ENCODE results near the gene GDNF. TPM values are rescaled to one million over a fixed set of nuclear protein-coding genes. Genes with fewer than 3 reads are reported as not detected.

The GDNF gene
- total RNA-seq, 1 experiment from 2014 or later: 0.85 TPM

DNA sequence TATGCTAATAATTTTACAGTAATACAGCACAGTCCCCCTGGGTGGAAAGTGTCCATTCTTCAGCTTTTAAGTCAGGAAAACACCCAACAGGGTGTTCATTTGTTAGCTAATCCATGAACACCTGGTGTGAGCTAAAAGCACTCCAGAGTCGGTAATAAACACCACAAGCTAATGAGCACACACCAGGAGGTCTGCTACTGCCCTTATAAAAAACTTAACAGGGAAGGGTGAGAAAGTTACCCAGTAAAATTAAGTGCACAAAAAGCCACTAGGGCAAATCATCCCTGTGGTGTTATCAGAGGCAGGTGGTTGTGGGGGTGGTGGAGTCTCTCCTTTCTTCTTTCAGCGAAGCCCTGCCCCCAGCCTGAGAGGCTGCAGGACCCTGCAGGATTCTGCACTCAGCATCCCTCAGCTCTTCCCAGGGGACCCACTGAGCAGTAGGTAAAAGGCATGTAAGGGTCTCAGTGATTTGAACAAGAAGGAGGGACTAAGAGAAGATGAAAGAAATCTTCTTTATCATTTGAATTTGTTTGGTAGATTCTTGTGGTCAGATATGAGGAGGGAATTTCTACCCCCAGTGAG lies 14.4 kb downstream of the GDNF start:
- TF ChIP-seq, protein P1, sequence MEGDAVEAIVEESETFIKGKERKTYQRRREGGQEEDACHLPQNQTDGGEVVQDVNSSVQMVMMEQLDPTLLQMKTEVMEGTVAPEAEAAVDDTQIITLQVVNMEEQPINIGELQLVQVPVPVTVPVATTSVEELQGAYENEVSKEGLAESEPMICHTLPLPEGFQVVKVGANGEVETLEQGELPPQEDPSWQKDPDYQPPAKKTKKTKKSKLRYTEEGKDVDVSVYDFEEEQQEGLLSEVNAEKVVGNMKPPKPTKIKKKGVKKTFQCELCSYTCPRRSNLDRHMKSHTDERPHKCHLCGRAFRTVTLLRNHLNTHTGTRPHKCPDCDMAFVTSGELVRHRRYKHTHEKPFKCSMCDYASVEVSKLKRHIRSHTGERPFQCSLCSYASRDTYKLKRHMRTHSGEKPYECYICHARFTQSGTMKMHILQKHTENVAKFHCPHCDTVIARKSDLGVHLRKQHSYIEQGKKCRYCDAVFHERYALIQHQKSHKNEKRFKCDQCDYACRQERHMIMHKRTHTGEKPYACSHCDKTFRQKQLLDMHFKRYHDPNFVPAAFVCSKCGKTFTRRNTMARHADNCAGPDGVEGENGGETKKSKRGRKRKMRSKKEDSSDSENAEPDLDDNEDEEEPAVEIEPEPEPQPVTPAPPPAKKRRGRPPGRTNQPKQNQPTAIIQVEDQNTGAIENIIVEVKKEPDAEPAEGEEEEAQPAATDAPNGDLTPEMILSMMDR (conservative IDR thresholded peaks at IDR 0.05): no peak
- TF ChIP-seq EZH2 (IDR thresholded peaks at IDR 0.05; ENCODE audit: low read depth): no peak
- ChIA-PET POLR2A (ENCODE audit: unreplicated experiment) (interaction anchor here (0.6 kb wide), 1 partner anchor 36 kb away, joined by 3 read pairs; no protein-coding TSS in a partner anchor), CTCF (interaction anchor here (0.7 kb wide), 1 partner anchor 398 kb away, joined by 3 read pairs; no protein-coding TSS in a partner anchor)
- no peaks in the 10 kb centered on the region for H3K9me3 ChIP-seq (ENCODE audit: insufficient read depth, low read depth)
- no peak for DNase-seq
- no TSS peak for BruUV-seq (replicated peaks)
- H2AFZ ChIP-seq: no peak overlapping the region
- no peaks in the 10 kb centered on the region for H4K20me1 ChIP-seq (ENCODE audit: insufficient read depth)
- no peak overlapping the region for H3K4me2 ChIP-seq
- no peaks in the 10 kb centered on the region for H3K4me1 ChIP-seq (replicated peaks; ENCODE audit: insufficient read depth)
- no peaks in the 10 kb centered on the region for H3F3A ChIP-seq (ENCODE audit: insufficient read depth, low read depth)
- H3K9me2 ChIP-seq (ENCODE audit: insufficient read depth): no peaks in the 10 kb centered on the region
- no peaks in the 10 kb centered on the region for H3K79me2 ChIP-seq (ENCODE audit: low read depth)
- no peak overlapping the region for H3K27ac ChIP-seq
- H3K36me3 ChIP-seq (ENCODE audit: low read depth): no peaks in the 10 kb centered on the region
- intact Hi-C loops (cut with micrococcal nuclease; ENCODE audit: unreplicated experiment): no loop called here
- peaks cover 8% of the 10 kb centered on the region; the same call in 1 of the 2 replicates for H3K27me3 ChIP-seq (ENCODE audit: insufficient read depth, low read depth)
- no peak overlapping the region for H3K4me3 ChIP-seq

DNA sequence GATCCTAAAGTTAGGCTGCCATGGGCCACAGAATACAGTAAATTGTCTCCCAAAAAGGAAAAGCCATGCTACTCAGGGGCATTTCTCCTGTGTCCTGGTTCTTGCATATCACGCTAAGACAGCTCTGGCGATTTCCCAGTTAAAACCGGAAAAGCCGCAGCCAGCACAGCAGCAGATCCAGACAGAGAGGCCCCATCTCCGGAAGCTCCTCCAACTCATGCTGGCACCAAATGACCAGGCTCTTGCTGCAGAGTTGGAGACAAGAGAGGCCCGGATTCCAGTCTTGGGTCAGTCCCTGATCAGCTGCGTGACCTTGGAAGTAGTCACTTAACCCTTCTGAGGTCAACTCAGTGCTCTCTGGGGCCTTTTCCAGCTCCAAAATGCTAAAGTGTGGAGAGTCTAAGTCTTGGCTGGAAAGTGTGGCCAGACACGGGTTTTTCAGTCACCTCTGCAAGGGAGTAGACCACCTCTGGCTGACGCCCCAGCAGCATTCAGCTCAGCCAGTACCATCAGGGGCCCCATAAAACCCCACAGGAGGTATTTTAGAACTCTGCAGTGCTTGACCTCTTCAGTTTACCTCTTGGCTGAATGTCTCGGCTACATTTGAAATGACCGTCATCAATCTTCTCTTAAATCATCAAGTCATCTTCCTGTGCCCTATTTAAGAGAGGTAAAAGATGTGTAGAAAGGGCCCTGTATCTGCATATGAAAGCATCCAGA lies 16.2 kb downstream of the GDNF start:
- no peak overlapping the region for H3K4me2 ChIP-seq
- ChIA-PET CTCF (no interaction called here), POLR2A (ENCODE audit: unreplicated experiment) (no interaction called here)
- intact Hi-C loops (cut with micrococcal nuclease; ENCODE audit: unreplicated experiment): no loop called here
- no peaks in the 10 kb centered on the region for H3K4me1 ChIP-seq (replicated peaks; ENCODE audit: insufficient read depth)
- H2AFZ ChIP-seq: no peak overlapping the region
- no peak for TF ChIP-seq EZH2 (IDR thresholded peaks at IDR 0.05; ENCODE audit: low read depth)
- TF ChIP-seq, protein P1 (conservative IDR thresholded peaks at IDR 0.05): no peak
- H3K36me3 ChIP-seq (ENCODE audit: low read depth): no peaks in the 10 kb centered on the region
- H3K9me2 ChIP-seq (ENCODE audit: insufficient read depth): no peaks in the 10 kb centered on the region
- DNase-seq: no peak
- H3K9me3 ChIP-seq (ENCODE audit: insufficient read depth, low read depth): no peaks in the 10 kb centered on the region
- BruUV-seq (replicated peaks): no TSS peak
- H3K79me2 ChIP-seq (ENCODE audit: low read depth): no peaks in the 10 kb centered on the region
- H3F3A ChIP-seq (ENCODE audit: insufficient read depth, low read depth): no peaks in the 10 kb centered on the region
- no peak overlapping the region for H3K4me3 ChIP-seq
- no peaks in the 10 kb centered on the region for H4K20me1 ChIP-seq (ENCODE audit: insufficient read depth)
- no peak overlapping the region for H3K27ac ChIP-seq
- H3K27me3 ChIP-seq (ENCODE audit: insufficient read depth, low read depth): no peaks in the 10 kb centered on the region

DNA sequence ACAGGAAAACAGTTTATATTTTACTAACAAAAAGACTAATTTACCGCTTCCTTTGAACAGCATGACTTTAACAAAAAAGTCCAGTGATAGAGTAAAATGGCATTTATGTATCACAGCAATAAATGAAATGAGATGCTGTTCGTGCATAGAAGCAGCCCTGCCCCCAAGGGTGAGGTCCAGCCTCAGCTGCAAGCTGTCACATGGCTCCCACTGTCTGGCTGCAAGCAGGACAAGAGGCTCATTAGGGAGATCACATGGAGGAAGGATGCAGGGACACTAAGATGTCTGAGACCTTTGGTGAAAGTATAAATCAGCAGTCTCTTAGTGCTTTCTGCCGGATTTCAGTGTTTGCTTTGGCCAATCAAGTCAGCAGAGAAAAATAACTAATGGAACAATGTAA lies 23.0 kb downstream of the GDNF start:
- TF ChIP-seq, protein P1 (conservative IDR thresholded peaks at IDR 0.05): no peak
- no peak for TF ChIP-seq EZH2 (IDR thresholded peaks at IDR 0.05; ENCODE audit: low read depth)
- peaks cover 10% of the 10 kb centered on the region for H3K4me1 ChIP-seq (replicated peaks; ENCODE audit: insufficient read depth)
- no peak overlapping the region for H3K4me2 ChIP-seq
- intact Hi-C loops (cut with micrococcal nuclease; ENCODE audit: unreplicated experiment): loop anchor here (10.0 kb wide), 1 partner anchor 282 kb away; no protein-coding TSS in a partner anchor
- H3K9me2 ChIP-seq (ENCODE audit: insufficient read depth): no peaks in the 10 kb centered on the region
- no peak overlapping the region for H2AFZ ChIP-seq
- 0 out of 2 replicates have a peak, but pooled peaks cover 4% of the 10 kb centered on the region for H3K9me3 ChIP-seq (ENCODE audit: insufficient read depth, low read depth)
- no TSS peak for BruUV-seq (replicated peaks)
- ChIA-PET CTCF (no interaction called here), POLR2A (ENCODE audit: unreplicated experiment) (no interaction called here)
- no peak overlapping the region for H3K4me3 ChIP-seq
- H3K79me2 ChIP-seq (ENCODE audit: low read depth): no peaks in the 10 kb centered on the region
- no peak for DNase-seq
- H3K36me3 ChIP-seq (ENCODE audit: low read depth): no peaks in the 10 kb centered on the region
- H4K20me1 ChIP-seq (ENCODE audit: insufficient read depth): no peaks in the 10 kb centered on the region
- no peak overlapping the region for H3K27ac ChIP-seq
- H3K27me3 ChIP-seq (ENCODE audit: insufficient read depth, low read depth): no peaks in the 10 kb centered on the region
- H3F3A ChIP-seq (ENCODE audit: insufficient read depth, low read depth): 0 out of 2 replicates have a peak, but pooled peaks cover 6% of the 10 kb centered on the region
